Measurements from ENCODE around the gene NUP210.

Gene NUP210

GRCh38 chr3:13372656-13373055, 47.5 kb downstream of the NUP210 start:
- DNase-seq: no peak

- DNase-seq: no peak
These were observed 48.0 kb downstream of the NUP210 start for GRCh38 chr3:13372126-13372525.

GRCh38 chr3:13371100-13372075, 48.7 kb downstream of the NUP210 start:
- no peak for DNase-seq

GRCh38 chr3:13370609-13371008, 49.5 kb downstream of the NUP210 start:
- no peak for DNase-seq

GRCh38 chr3:13370055-13370454, 50.1 kb downstream of the NUP210 start:
- no peak for DNase-seq

GRCh38 chr3:13368834-13369233, 51.3 kb downstream of the NUP210 start:
- DNase-seq: no peak

- DNase-seq: no peak
These were observed 52.4 kb downstream of the NUP210 start for GRCh38 chr3:13367728-13368127.

GRCh38 chr3:13365390-13366379, 54.4 kb downstream of the NUP210 start:
- no peak for DNase-seq

GRCh38 chr3:13364602-13365271, 55.4 kb downstream of the NUP210 start:
- DNase-seq: no peak

- no peak for DNase-seq
These were observed 57.6 kb downstream of the NUP210 start for GRCh38 chr3:13362551-13362950.

GRCh38 chr3:13359916-13360315, 60.2 kb downstream of the NUP210 start:
- DNase-seq: no peak

- no peak for DNase-seq
These were observed 61.5 kb downstream of the NUP210 start for GRCh38 chr3:13358643-13359042.

- no peak for DNase-seq
These were observed 62.1 kb downstream of the NUP210 start for GRCh38 chr3:13358051-13358450.

- no peak for DNase-seq
These were observed 63.0 kb downstream of the NUP210 start for GRCh38 chr3:13357074-13357473.

GRCh38 chr3:13353936-13354542, 66.1 kb downstream of the NUP210 start:
- no peak for DNase-seq

GRCh38 chr3:13353506-13353905, 66.6 kb downstream of the NUP210 start:
- no peak for DNase-seq

- DNase-seq: peak; percentile 26 to 52
These were observed 67.4 kb downstream of the NUP210 start for GRCh38 chr3:13352621-13353131.

- DNase-seq: no peak
These were observed 70.3 kb downstream of the NUP210 start for GRCh38 chr3:13349823-13350222.

- DNase-seq: no peak
These were observed 71.3 kb downstream of the NUP210 start for GRCh38 chr3:13348661-13349396.

GRCh38 chr3:13348100-13348499, 72.0 kb downstream of the NUP210 start:
- DNase-seq: no peak

- DNase-seq: no peak
These were observed 72.7 kb downstream of the NUP210 start for GRCh38 chr3:13347390-13347950.
